LHCN-M2 (cell line): ENCODE data around the gene IL5RA. TPM values are rescaled to one million over a fixed set of nuclear protein-coding genes. Genes with fewer than 3 reads are reported as not detected.

Experiments used
- DNase-seq: peaks from one replicate; pipeline ENCODE4 v3.0.0-alpha.2; 2012; ENCODE audit warnings: low read depth
- total RNA-seq: library from RNA; depleted of rRNA; stranded (reverse); fragments of >200 nt; gene quantifications from 2 replicates; pipeline ENCODE4 v1.2.3, GENCODE V29; 2014

IL5RA gene
- total RNA-seq, 1 experiment from 2014 or later = not detected

DNA sequence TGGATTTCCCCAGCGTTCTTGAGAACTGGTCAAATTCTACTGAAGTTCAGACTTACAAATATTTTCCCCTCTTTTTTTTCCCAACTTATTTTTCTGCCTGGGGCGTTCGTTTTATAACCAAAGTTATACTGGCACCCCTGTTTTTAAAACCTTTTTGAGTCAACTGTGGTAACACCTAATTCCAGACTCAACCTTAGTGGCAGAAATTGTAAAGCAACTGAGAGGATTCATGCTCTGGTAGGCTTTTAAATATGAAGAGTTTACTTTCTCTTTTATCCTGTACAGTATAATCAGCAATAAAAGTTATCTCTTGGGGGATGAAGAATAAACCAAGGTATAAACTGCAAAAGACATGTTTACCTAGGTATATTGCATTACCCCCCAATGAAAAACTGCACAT lies 2.3 kb downstream of the IL5RA start:
- no peak for DNase-seq

DNA sequence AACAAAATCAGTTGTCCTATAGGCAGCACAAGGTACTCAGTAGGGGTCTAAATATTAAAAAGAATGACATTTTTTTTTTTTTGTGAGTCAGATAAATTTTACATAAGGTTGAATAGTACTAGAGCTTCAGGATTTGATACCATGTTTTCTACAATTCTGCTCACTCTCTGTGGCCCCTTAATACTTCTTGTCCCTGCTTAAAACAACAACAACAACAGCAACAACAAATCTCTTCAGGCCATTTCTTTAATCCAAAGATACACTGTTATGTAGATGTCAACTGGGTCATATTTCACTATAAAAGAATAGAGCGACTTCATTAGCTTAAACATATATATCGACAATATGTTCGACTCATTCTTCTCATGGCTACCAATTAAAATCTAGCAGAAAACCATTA lies 3.0 kb downstream of the IL5RA start:
- no peak for DNase-seq

DNA sequence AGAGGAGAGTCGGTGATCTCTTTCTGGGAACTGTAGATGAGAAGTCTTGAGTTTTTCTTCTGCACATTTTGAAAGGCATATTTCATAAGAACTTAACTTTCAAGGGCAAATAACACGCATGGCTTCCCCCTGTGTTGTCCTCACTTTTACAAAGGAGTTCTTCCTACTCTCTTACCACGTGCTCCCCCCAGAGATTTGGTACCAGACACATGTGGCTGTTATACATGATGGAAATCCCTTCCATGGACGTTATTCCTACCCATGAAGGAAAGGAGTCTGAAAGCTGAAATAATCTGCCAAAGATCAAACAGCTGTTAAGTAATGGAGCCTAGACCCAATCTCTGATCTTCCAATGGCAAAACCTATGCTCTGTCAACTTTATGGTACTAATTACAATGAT lies 4.4 kb downstream of the IL5RA start:
- DNase-seq = no peak

DNA sequence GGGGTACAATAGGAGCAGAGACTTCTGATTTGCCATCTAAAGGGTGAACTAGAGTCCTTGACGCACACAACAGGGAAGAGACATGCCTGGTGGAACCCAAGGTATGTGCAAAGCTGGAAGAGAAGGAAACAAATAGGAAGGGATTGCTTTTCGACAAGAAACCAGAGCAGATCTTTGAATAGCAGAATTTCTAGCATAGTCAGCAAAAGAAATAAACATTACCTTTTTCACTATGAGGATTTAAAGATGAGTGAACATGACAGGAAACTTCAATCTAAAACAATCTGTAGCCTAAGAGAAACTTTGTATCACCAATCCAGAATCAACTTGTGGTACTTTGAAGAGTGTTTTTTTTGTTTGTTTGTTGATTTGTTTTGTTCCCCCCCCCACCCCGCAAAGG lies 4.9 kb downstream of the IL5RA start:
- DNase-seq = no peak

DNA sequence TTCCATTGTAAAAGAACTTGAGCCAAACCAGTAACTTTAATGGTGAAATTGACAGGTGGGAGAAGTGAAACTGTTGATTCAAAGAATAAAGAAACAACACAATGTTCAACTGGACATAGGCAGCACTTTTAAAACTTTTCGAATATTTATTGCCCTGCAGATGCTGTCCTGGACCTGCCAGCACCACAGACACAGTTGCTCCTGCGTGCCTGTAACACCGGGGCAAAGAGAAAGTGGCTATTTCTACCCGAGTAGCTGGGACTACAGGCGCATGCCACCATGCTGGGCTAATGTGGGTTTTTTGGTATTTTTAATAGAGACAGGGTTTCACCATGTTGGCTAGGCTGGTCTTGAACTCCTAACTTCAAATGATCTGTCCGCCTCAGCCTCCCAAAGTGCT lies 7.4 kb downstream of the IL5RA start:
- peak; percentile 2 for DNase-seq

DNA sequence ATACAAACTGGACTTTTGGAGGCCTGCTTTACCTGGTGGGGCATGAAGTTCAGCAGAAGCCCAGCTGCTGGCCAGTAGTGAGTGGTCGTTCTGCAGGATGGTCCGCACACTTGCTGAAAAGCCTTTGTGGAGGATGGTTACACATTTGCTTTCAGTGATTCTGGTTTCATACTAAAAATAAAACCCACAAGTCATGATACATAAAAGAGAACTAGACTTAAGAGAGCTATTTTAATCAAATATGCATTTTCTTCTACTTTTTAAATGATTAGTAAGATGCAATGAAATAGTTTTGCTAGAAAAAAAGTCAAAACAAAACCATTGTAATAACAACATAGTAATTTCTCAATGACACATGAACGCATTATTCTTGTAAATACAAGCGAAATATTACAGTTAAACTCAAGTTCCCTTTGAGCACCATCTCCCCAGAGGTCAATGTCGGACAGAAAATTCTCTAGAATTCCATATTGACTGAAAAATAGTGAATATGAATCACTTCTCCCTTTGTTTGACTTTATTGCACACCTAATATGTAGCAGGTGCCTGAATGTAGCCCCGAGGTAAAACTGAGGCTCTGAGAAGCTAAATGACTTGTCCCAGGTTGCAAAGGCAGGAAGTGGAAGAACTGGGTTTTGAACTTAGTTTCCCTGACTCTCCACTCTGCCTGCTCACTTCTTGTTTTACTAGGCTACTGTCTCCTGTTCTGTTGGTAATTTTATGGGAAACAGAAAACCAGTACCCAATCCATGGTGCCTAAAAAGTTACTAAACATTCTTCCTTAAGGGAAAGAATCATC lies 8.3 kb downstream of the IL5RA start:
- no peak for DNase-seq

DNA sequence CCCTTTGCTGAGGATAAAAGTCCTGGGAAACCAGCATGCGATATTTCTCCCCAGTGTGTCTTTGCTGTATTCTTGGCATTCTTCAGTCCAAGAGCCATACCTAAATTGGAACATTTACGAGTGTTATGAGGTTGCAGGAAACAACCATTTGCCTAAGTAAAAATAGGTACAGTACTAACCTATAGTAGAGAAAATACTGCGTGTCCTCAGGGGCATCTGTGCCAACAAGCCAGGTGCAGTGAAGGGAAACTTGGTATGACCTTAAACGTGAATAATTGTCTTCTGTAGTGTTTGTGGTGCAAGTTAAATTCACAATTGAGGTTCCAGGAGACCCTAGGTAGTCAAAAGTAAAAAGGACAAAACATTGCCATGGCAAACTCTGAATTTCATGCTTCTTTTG lies 12.2 kb downstream of the IL5RA start:
- DNase-seq = no peak

DNA sequence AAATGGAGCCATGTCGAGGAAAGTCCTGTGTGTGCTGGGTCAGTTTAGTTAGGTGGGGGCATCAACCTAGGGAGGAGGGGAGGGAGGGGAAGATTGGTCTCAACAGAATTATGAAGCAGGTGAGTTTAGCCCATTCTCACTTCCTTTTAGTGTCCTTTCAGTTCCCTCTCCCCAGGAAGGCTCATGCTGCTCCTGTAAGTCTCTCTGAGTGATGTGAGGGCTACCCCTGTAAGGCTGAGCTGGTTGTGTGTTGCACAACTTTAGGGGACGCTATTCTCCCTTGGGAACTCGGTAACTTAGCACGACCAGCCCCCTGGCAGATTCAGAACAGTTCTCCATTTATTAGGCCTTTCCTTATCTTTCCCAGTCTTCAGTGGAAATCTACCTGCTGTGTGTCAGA lies 21.2 kb downstream of the IL5RA start:
- no peak for DNase-seq

DNA sequence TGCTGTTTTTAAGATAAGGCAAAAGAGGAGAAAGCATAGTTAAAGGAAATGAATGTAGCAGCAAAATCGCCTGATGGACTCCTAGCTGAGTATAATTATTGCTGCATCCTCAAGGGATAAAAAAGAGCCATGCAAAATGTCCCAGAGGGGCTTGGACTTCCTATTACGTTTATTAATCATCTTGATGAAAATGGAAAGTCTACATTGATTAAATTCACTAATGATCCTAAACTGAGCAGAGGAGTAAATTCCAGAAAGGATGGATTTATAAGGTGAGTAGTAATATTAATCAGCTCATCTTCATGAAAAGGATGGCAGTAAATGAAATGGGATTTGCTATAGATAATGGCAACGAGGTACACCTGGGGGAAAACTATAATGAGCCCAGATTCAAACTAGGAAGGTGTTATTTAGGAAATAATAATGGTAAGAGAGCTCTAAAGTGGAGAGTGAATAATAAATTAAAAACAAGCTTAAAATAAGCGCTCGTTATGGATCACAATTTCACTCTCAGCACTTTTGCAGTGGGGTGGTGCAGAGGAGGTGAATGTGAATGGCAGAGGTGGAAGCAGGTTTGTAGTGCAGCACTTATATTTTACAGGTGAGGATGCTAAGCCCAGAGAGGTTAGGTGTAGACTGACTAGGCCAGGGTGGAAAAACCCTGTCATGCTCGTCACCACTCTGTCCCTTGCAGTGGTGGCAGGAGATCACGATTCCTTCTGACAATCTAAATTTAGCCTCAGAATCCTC lies 22.3 kb downstream of the IL5RA start:
- DNase-seq = no peak

DNA sequence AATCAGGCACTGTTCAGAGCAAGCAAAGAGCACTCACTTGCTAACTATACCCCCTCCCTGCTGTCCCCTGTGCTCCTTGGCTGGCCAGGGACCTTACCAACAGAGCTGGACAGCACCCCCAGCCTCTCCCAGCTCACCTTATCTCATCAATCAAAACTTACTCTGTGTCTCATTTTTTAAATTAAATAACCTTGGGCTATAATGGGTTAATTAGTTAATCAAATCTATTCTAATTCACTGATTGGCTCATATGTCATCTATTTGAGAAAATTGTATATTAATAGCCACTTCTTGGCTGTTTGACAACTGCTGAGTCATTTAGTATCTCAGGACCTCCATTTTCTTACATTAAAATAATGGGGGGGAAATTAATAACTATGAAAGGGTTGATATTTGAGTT lies 22.9 kb downstream of the IL5RA start:
- DNase-seq = no peak

DNA sequence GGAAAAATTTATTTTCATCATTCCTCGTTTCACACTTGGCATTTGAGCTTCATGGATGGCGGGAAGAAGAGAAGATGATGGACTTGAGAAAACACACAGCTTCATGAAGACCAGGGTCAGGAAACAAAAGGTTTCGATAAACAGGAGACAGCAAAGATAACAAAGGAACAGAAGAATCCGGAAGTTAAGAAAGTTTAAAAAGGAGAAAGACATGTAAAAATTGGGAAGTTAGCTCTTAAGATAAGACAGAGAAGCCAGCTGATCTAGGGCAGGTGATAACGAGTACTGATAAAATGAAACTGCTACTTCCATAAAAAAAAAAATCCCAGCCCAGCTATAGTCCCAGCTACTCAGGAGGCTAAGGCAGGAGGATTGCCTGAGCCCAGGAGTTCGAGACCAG lies 23.9 kb downstream of the IL5RA start:
- no peak for DNase-seq

DNA sequence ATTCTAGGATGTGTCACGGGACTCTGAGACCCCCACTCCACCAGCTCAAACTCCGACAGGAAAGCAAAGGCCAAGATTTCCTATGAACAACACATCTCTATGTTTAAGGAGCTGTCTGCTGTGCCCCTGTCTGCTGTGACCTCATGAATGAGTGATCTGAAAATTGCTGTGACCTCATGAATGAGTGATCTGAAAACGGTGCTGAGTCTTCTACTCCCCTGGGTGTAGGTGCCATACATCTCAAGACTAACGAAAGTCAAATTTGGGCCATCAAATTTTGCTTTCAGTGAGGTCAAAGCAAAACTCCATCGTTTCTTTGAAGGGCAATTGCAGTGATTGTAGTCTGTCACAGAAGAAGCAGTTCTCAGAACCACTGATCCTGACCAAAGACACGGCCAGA lies 24.4 kb downstream of the IL5RA start:
- DNase-seq = no peak

DNA sequence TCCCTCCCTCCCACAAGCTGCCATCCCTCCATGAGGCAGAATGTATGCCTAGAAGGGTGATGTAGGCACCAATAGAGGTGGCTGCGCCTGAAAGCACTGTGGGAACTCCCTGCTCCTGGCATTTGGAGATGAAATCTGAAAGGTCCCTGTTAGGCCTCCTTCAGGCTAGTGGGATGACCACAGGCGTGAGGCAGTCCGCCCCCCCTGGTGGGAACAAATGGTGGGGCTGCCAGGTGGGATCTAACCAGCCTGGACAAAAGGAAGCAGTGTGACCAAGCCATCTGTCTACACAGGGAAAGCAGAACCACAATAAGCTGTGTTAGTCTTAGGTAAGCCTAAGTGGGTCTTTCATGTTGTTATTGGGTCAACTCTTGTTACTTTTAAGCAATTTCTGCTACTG lies 25.3 kb downstream of the IL5RA start:
- DNase-seq = no peak

DNA sequence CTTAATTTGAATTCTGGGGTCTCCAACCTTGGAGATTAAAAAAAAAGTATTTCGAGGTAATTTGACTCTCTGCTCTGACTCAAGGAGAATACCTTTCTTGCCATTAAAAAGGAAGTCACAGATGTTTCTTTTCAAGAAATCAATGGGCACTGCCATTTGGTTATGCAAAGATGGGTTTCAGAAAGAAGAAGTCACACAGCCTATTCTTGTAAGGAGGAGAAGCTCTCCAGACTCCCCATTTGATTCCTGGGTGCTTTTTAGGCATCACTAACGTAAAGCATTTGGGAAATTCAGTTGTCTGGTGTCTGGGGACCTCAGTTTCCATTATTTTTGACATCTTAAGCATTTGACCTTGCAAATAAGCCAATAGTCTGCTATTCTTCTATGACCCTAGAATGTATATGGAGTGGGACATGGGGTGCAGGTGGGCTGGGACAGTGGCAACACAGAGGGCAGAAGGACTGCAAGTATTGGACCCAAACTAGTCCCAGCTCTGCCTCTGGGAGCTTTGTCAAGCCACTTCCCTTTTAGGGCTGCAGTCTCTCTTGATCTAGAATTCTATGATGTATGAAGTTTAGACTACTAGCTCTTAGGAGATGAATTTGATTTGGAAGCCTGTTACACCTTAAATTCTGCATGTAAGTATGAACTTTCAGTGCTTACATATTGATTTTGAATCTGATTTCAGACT lies 27.8 kb downstream of the IL5RA start:
- DNase-seq = no peak

DNA sequence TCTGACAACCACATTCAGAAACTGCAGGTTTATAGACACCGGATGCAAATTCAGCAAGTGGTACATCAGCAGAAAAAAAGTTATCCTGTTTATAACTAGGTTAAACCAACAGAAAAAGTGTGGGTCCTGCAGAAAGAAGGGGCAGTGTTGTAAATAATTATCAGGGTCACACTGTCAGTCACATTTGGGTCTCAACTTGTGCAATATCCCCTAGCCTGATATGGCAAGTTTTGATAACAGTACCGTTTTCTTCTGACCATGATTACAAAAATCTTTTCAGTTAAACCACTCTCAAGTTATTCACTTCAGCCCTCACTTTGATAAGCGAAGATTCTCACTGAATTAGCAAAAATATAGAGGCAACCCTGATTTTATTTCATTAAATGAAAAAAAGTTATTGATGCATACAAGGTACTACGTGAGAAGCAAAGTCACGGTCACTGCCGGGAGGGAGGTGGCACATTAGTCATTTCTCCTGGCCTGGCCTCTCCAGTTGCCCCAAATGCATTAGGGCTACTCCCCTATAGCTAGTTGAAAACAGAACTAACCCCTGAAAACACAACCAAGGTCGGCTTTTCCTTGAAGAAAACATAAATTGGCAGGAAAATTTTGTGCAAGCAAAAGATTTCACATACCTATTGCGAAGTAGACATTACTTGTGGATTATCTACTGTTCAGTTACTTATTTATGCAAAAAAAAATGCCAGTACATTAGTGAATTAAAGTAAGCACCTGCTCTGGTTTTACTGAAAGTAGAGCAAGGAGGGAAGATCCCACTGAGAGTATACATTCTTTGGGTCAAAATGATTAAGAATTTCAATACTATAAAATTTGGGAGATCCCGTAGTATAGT lies 28.6 kb downstream of the IL5RA start:
- no peak for DNase-seq

DNA sequence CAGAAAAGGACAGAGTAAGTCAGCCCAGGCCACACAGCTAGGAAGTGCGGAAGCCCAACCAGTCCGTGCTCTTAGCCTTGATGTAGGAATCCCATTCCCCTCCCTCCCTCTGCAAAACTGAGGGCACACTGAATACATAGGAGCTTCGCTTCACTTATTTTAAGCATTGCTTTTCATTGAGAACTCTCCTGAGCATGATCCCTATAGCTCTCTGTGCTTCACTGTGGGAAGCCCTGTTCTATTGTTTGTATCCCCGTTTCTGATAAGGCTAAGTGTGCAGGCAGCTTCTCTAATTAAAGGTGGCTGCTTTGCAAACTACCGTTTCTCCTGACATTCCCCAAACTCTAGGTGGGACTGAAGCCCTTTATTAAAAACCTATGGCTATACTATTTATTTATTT lies 29.9 kb downstream of the IL5RA start:
- DNase-seq = no peak

DNA sequence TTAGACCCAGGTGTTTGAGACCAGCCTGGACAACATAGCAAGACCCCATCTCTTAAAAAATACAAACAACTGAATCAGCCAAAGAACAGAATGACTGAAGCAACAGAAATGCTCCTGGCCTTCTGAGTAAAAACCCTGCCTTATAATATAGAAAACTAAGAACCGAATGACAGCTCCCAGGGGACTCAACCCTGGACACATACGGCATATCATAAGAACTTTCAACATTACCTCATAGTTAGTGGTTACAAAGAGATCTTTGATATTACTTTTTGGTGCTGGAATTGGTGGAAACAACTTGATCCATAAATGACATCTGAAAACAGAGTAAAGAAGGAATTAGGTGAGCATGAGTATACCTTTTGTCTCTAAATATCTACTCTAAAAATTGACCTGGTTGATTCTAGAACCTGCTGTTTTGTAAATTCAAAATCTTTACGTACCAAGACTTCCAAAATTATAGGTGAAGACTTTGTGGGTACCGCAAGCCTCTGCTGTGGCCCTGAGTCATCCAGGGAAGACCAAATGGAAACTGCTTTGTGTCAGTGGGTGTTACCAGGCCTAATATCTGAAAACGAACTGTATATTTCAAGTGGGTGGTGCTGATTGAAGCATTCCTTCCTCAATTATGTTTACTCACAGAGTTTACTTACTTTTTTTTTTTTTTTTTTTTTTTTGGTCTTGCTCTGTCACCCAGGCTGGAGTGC lies 35.5 kb downstream of the IL5RA start:
- DNase-seq = no peak

DNA sequence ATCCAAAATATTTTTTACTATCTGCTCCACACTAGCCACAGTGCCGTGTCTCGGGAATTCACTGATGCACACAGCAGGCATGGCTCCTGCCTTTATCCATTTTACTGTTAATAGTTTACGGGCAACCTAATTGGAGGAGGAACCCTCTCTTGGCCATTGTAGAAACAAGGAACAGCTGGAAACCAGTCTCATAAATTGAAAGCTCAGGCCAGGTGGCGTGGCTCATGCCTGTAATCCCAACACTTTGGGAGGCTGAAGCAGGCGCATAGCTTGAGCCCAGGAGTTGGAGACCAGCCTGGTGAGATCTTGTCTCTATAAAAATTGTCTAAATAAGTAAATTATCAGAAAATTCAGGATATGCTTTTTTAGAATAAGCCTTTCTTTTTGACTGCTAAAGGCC lies 39.0 kb downstream of the IL5RA start:
- no peak for DNase-seq

DNA sequence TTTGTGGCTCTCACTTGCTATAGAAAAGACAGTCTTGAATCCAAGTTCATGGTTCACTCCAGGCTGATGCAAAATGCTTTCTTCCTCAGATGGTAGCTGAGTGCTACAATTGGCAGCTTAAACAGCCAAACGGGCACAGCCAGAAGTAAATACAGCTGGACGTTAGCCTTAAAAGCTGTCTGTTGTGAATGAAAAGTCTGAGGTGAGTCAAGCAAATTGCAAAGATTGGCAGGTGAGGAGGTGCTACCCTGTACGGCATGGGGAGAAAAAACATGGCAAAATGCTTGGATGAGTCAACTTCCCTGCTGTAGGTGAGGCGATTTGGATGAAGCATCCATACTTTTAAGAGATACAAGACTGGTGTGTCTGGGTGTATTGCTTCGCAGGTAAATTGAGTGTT lies 40.5 kb downstream of the IL5RA start:
- DNase-seq = no peak

DNA sequence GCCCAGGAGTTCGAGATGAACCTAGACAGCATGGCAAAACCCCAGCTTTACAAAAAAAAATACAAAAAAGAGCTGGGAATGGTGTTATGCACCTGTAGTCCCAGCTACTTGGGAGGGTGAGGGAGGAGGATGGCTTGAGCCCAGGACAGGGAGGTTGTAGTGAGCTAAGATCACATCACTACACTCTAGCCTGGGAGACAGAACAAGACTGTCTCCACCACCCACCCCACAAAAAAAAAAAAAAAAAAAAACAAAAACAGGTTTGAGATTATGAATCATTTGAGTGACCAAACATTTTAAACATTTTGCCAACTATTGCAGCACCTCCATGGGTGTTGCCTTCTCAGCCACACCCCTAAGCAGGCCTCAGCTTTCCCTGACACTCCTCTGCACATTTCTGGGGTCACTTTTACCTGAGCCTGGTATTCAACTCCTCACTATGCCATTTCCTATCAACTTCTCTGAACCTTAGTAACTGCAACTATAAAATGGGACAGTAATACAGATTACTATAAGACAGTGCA lies 41.8 kb downstream of the IL5RA start:
- no peak for DNase-seq

DNA sequence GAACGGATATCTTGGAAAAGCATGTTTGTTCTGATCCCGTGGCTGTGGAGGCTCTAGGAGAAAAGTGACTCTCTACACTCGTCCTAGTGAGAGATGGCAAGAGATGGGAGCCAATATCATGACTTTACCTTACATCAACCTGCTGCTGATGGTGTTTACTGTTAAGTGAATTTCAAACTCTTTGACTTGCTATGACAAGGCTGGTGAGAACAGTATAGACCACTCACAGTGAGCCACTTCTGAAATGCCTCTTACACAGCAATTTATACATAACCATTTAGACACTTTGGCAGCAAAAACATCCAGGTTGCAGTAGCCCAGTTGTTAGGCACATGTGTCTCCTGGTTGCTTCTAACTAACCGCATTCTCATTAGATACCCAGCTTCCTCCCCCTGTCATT lies 43.3 kb downstream of the IL5RA start:
- no peak for DNase-seq
